Progenitor cell of endocrine pancreas (in vitro differentiated cells): ENCODE results near the gene KLHL11. TPM values are rescaled to one million over a fixed set of nuclear protein-coding genes. Genes with fewer than 3 reads are reported as not detected.
"Not testable (repeated sequence)": the region's sequence is repeated elsewhere in the genome, so short reads cannot be mapped to it uniquely, and the experiment has no call there.

Experiments used
- DNase-seq: peaks from one replicate; pipeline ENCODE4 v3.0.0; 2021; ENCODE audit warnings: low spot score; ENCODE audit not compliant: unreplicated experiment
- H3K27ac Mint-ChIP-seq: 2 replicates; pipeline ENCODE4 v1.8.0; 2021; ENCODE audit warnings: mild to moderate bottlenecking, moderate library complexity, mixed read lengths
- H3K27me3 Mint-ChIP-seq: 2 replicates; pipeline ENCODE4 v1.8.0; 2021; ENCODE audit warnings: mixed read lengths
- H3K36me3 Mint-ChIP-seq: 2 replicates; pipeline ENCODE4 v1.8.0; 2022; ENCODE audit warnings: mixed read lengths; ENCODE audit not compliant: insufficient read depth
- H3K4me1 Mint-ChIP-seq: 2 replicates; pipeline ENCODE4 v1.8.0; 2021; ENCODE audit warnings: low read depth, mixed read lengths
- H3K4me3 Mint-ChIP-seq: 2 replicates; pipeline ENCODE4 v1.8.0; 2021; ENCODE audit warnings: low read depth, mild to moderate bottlenecking, moderate library complexity, mixed read lengths
- H3K9me3 Mint-ChIP-seq: 2 replicates; pipeline ENCODE4 v1.8.0; 2021; ENCODE audit warnings: low read depth, mixed read lengths
- CTCF ChIP-seq: fragments of 200-600 bp; sonication (generic); IDR thresholded peaks from one replicate; pipeline ENCODE4 v1.5.0; 2021; ENCODE audit warnings: antibody characterized with exemption, mild to moderate bottlenecking; ENCODE audit not compliant: unreplicated experiment
- total RNA-seq: library from RNA; stranded (reverse); gene quantifications from 2 replicates; pipeline ENCODE4 v1.2.1, GENCODE V29; 2021

The KLHL11 gene
- total RNA-seq, 1 donor from 2014 or later: 16.9 TPM

GRCh38 chr17:41888332-41888965, 23.2 kb upstream of the KLHL11 start:
- H3K27me3 Mint-ChIP-seq: no peaks in the 10 kb centered on the region
- DNase-seq: no peak
- no peaks in the 10 kb centered on the region for H3K4me1 Mint-ChIP-seq
- no peak overlapping the region for H3K4me3 Mint-ChIP-seq
- TF ChIP-seq CTCF: no peak
- peaks cover 21% of the 10 kb centered on the region for H3K36me3 Mint-ChIP-seq
- H3K27ac Mint-ChIP-seq: peak overlapping the region; percentile 84
- H3K9me3 Mint-ChIP-seq: no peaks in the 10 kb centered on the region

- H3K4me1 Mint-ChIP-seq: no peaks in the 10 kb centered on the region
- no peak for DNase-seq
- no peaks in the 10 kb centered on the region for H3K27me3 Mint-ChIP-seq
- no peak overlapping the region for H3K4me3 Mint-ChIP-seq
- TF ChIP-seq CTCF: peak; percentile 17
- H3K9me3 Mint-ChIP-seq: no peaks in the 10 kb centered on the region
- peaks cover 23% of the 10 kb centered on the region for H3K36me3 Mint-ChIP-seq
- peak overlapping the region; percentile 80 for H3K27ac Mint-ChIP-seq
Measured at GRCh38 chr17:41885733-41886132, 20.5 kb upstream of the KLHL11 start.

GRCh38 chr17:41882756-41883155, 17.5 kb upstream of the KLHL11 start:
- Mint-ChIP-seq H3K4me1 (no peaks in the 10 kb centered on the region), H3K9me3 (no peaks in the 10 kb centered on the region), H3K4me3 (no peak overlapping the region), H3K27ac (peak overlapping the region; percentile 62), H3K27me3 (no peaks in the 10 kb centered on the region), H3K36me3 (peaks cover 34% of the 10 kb centered on the region)
- DNase-seq: no peak
- no peak for TF ChIP-seq CTCF

GRCh38 chr17:41880130-41880529, 14.9 kb upstream of the KLHL11 start:
- Mint-ChIP-seq H3K27ac (no peak overlapping the region), H3K9me3 (no peaks in the 10 kb centered on the region), H3K27me3 (no peaks in the 10 kb centered on the region), H3K4me1 (no peaks in the 10 kb centered on the region), H3K4me3 (no peak overlapping the region), H3K36me3 (peaks cover 39% of the 10 kb centered on the region)
- TF ChIP-seq CTCF: no peak
- DNase-seq: no peak

GRCh38 chr17:41874293-41874670, 9.1 kb upstream of the KLHL11 start:
- H3K4me1 Mint-ChIP-seq, H3K27ac Mint-ChIP-seq, H3K4me3 Mint-ChIP-seq, H3K9me3 Mint-ChIP-seq, DNase-seq, H3K27me3 Mint-ChIP-seq: not testable (repeated sequence)
- H3K36me3 Mint-ChIP-seq: peaks cover 45% of the 10 kb centered on the region

GRCh38 chr17:41873559-41874292, 8.5 kb upstream of the KLHL11 start:
- no peak for DNase-seq
- H3K27me3 Mint-ChIP-seq: no peaks in the 10 kb centered on the region
- H3K4me3 Mint-ChIP-seq: no peak overlapping the region
- TF ChIP-seq CTCF: no peak
- no peaks in the 10 kb centered on the region for H3K9me3 Mint-ChIP-seq
- no peaks in the 10 kb centered on the region for H3K4me1 Mint-ChIP-seq
- peaks cover 46% of the 10 kb centered on the region for H3K36me3 Mint-ChIP-seq
- peak overlapping the region; percentile 20 for H3K27ac Mint-ChIP-seq
